Measurements from ENCODE around the gene DENR.
A peak's percentile ranks its signal among the peaks of the same experiment; 100 is the strongest.
"Not testable (repeated sequence)": the region's sequence is repeated elsewhere in the genome, so short reads cannot be mapped to it uniquely, and the experiment has no call there.

The DENR gene

DNA sequence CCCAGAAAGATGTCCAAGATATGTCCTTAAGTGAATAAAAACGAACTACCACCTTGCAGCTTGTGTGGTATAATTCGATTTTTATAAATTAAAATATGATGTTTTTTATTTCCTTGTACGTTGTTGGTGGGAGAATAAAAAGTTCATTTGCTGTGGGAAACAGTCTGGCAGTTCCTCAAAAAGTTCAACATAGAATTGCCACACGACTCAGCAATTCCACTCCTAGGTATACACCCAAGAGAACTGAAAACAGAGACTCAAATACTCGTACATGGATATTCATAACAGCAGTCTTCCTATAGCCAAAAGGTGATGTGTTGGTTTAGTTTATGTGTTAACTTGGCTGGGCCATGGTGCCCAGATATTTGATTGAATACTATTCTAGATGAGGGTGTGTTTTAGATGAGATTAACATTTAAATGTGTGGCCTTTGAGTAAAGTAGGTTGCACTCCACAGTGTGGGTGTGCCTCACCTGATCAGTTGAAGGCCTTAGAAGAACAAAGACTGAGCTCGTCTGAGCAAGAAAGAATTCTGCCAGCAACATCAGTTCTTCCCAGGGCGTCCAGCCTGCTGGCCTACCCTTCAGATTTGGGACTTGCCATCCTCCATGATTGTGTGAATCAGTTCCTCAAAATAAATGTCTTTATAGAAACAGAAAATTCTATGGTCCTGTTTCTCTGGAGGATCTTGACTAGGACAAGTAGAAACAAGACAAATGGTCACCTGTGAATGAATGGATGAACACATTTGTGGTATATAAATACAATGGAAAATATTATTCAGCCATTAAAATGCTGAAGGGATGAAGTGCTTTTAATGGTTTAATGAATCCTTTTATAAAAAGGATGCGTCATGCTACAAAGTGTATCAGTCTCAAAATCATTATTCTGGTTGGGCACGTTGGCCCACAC lies 5.1 kb upstream of the DENR start:
- Histone ChIP-seq H3K4me1 (no peaks in the 10 kb centered on the region), H3K36me3 (ENCODE audit: control insufficient read depth, insufficient read depth, low read length) (no peaks in the 10 kb centered on the region), H3K27me3 (ENCODE audit: control insufficient read depth, insufficient read depth, low read length) (no peaks in the 10 kb centered on the region), H3K27ac (no peak overlapping the region), H3K4me3 (ENCODE audit: low read depth, low read length) (no peak overlapping the region), H2AFZ (no peak overlapping the region), H3K9ac (no peak overlapping the region), H3K79me2 (no peaks in the 10 kb centered on the region), H3K9me3 (ENCODE audit: control insufficient read depth, low read length) (no peaks in the 10 kb centered on the region), H3K4me2 (ENCODE audit: low read length) (no peak overlapping the region)
- TF ChIP-seq, protein P1, sequence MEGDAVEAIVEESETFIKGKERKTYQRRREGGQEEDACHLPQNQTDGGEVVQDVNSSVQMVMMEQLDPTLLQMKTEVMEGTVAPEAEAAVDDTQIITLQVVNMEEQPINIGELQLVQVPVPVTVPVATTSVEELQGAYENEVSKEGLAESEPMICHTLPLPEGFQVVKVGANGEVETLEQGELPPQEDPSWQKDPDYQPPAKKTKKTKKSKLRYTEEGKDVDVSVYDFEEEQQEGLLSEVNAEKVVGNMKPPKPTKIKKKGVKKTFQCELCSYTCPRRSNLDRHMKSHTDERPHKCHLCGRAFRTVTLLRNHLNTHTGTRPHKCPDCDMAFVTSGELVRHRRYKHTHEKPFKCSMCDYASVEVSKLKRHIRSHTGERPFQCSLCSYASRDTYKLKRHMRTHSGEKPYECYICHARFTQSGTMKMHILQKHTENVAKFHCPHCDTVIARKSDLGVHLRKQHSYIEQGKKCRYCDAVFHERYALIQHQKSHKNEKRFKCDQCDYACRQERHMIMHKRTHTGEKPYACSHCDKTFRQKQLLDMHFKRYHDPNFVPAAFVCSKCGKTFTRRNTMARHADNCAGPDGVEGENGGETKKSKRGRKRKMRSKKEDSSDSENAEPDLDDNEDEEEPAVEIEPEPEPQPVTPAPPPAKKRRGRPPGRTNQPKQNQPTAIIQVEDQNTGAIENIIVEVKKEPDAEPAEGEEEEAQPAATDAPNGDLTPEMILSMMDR (IDR thresholded peaks at IDR 0.05): no peak

DNA sequence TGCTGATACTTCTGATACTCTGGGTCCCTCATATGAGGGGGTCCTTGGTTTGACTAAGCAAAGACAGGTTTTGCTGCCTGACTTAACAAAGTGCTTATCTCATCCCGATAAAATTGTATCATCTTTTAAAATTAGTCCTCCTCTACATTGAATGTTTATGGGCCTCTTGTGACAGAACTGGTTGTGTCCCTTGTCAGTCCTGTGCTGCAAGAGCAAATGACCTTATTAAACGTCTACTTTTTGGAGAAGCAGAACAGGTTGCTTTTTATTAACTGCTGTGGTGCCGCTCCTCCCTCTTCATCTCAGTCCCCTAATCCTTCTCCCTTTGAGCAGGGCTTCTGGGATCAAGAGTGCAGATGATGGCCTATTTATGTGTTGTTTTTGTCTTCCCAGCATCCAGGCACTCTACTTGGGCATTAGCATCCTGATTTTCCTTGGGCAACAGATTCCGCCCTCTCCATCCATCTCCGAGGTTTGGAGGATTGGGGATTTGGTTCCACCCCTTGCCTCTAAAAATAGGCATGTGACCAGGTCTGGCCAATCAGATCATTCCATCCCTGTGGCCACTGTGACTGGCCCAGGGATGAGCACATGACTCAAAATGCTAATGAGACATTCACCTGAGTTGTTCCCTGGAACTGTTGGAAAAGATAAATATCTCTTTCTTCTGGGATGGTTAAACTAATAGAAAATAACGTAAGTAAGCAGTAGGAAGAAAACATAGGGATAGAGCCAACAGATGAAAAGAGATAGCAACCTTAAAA lies 2.9 kb upstream of the DENR start:
- Histone ChIP-seq H3K4me3 (ENCODE audit: low read depth, low read length) (no peak overlapping the region), H3K27me3 (ENCODE audit: control insufficient read depth, insufficient read depth, low read length) (no peaks in the 10 kb centered on the region)

DNA sequence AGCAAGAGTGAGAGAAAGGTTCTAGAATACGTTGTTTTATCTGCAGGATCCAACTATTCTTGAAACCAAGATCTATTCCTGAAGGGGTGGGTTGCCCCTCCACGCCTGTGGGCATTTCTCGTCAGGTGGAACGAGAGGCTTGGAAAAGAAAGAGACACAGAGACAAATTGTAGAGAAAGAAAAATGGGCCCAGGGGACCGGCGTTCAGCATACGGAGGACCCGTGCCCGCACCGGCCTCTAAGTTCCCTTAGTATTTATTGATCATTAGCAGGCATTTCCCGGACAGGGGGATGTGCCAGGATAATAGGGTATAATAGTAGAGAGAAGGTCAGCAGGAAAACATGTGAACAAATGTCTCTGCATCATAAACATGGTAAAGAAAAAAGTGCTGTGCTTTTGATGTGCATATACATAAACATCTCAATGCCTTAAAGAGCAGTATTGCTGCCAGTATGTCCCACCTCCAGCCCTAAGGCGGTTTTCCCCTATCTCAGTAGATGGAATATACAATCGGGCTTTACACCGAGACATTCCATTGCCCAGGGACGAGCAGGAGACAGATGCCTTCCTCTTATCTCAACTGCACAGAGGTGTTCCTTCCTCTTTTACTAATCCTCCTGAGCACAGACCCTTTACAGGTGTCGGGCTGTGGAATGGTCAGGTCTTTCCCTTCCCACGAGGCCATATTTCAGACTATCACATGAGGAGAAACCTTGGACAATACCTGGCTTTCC lies 1.7 kb upstream of the DENR start:
- H3K4me3 ChIP-seq (ENCODE audit: low read depth, low read length); H3K4me2 ChIP-seq (ENCODE audit: low read length); H3K9me3 ChIP-seq (ENCODE audit: control insufficient read depth, low read length); H3K9ac ChIP-seq; H3K27me3 ChIP-seq (ENCODE audit: control insufficient read depth, insufficient read depth, low read length); H3K36me3 ChIP-seq (ENCODE audit: control insufficient read depth, insufficient read depth, low read length); H3K27ac ChIP-seq: not testable (repeated sequence)
- peak overlapping the region; percentile 8 for H2AFZ ChIP-seq
- H3K79me2 ChIP-seq: peaks cover 14% of the 10 kb centered on the region
- H3K4me1 ChIP-seq: peaks cover 11% of the 10 kb centered on the region

More for the DNA sequence above, 2.9 kb upstream of the DENR start:
- Histone ChIP-seq H3K4me2 (ENCODE audit: low read length) (peak overlapping the region; percentile 25), H3K79me2 (peaks cover 10% of the 10 kb centered on the region), H3K36me3 (ENCODE audit: control insufficient read depth, insufficient read depth, low read length) (no peaks in the 10 kb centered on the region), H2AFZ (peak overlapping the region; percentile 60), H3K9me3 (ENCODE audit: control insufficient read depth, low read length) (no peaks in the 10 kb centered on the region), H3K9ac (no peak overlapping the region), H3K27ac (no peak overlapping the region), H3K4me1 (peaks cover 10% of the 10 kb centered on the region)
- TF ChIP-seq, protein P1 (IDR thresholded peaks at IDR 0.05): no peak

DNA sequence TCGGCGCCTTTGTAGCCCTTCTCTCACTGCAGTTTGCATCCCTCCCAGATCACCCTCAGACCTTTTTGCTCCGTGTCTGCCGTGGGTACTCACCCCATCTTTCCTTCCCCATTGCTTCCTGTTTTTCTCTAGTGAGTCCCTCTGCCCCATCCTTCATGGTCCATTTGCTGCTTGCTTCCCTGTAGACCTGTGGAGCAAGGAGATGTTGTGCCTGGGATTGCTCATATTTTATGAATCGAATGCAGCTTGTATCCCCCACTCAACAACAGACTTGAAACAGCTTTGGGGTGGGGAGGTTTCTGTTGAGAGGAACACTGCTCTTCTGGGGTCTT lies 661 bp downstream of the DENR start:
- peak overlapping the region; percentile 79 for H3K4me2 ChIP-seq (ENCODE audit: low read length)
- peak overlapping the region; percentile 63 for H3K9ac ChIP-seq
- H3K27me3 ChIP-seq (ENCODE audit: control insufficient read depth, insufficient read depth, low read length): no peaks in the 10 kb centered on the region
- no peaks in the 10 kb centered on the region for H3K9me3 ChIP-seq (ENCODE audit: control insufficient read depth, low read length)
- peak overlapping the region; percentile 73 for H3K4me3 ChIP-seq (ENCODE audit: low read depth, low read length)
- H2AFZ ChIP-seq: peak overlapping the region; percentile 71
- TF ChIP-seq, protein P1 (IDR thresholded peaks at IDR 0.05): no peak
- H3K79me2 ChIP-seq: peaks cover 36% of the 10 kb centered on the region
- peak overlapping the region; percentile 77 for H3K27ac ChIP-seq
- H3K36me3 ChIP-seq (ENCODE audit: control insufficient read depth, insufficient read depth, low read length): no peaks in the 10 kb centered on the region
- peaks cover 11% of the 10 kb centered on the region for H3K4me1 ChIP-seq

DNA sequence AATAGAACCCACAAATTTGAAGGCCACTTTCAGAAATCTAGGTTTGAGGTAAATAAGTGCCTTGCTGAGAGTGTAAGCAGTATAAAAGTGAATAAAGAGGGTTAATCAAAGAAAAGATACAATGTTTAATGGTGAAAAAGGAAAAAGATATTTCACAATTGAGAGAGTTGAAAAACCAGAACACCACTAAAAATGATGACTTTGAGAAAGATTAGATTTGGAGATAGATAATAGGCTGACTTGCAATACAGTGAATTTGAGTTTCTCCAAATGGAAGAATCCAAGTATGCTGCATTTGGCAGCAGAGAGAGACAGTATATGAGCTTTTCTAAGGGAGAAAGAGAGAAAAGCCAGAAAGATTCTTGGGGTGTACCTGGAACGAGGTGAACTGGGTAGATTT lies 2.2 kb downstream of the DENR start:
- no peaks in the 10 kb centered on the region for H3K36me3 ChIP-seq (ENCODE audit: control insufficient read depth, insufficient read depth, low read length)
- H3K27me3 ChIP-seq (ENCODE audit: control insufficient read depth, insufficient read depth, low read length): no peaks in the 10 kb centered on the region
- peak overlapping the region; percentile 79 for H3K4me2 ChIP-seq (ENCODE audit: low read length)
- H3K4me1 ChIP-seq: peaks cover 11% of the 10 kb centered on the region
- peaks cover 45% of the 10 kb centered on the region for H3K79me2 ChIP-seq
- H3K9ac ChIP-seq: no peak overlapping the region
- H3K9me3 ChIP-seq (ENCODE audit: control insufficient read depth, low read length): no peaks in the 10 kb centered on the region
- TF ChIP-seq, protein P1 (IDR thresholded peaks at IDR 0.05): no peak
- peak overlapping the region; percentile 73 for H3K4me3 ChIP-seq (ENCODE audit: low read depth, low read length)
- H2AFZ ChIP-seq: no peak overlapping the region
- peak overlapping the region; percentile 77 for H3K27ac ChIP-seq

All from parathyroid adenoma (tissue), 2 donors.